NK-92 (cell line): ENCODE data around the gene ZP4.

Experiments used
- DNase-seq: peaks from one replicate; lab custom pipeline; 2025; ENCODE audit not compliant: unreplicated experiment; lab: John Stamatoyannopoulos, UW

ZP4 gene

GRCh38 chr1:237890822-237891221 lies at the start of gene ZP4:
TSS of gene ZP4 (minus strand) at chr1:237890922. CDS start at chr1:237890635, 287 bp downstream.
- no peak for DNase-seq

- no peak for DNase-seq
Measured at GRCh38 chr1:237938553-237938952, 47.8 kb upstream of the ZP4 start.

GRCh38 chr1:237938068-237938467 lies 47.3 kb upstream of the ZP4 start:
- no peak for DNase-seq

GRCh38 chr1:237932816-237933215 lies 42.1 kb upstream of the ZP4 start:
- DNase-seq: no peak

GRCh38 chr1:237931581-237931980 lies 40.9 kb upstream of the ZP4 start:
- DNase-seq: no peak

GRCh38 chr1:237927198-237927597 lies 36.5 kb upstream of the ZP4 start:
- no peak for DNase-seq

GRCh38 chr1:237921306-237921705 lies 30.6 kb upstream of the ZP4 start:
- no peak for DNase-seq

GRCh38 chr1:237913345-237913744 lies 22.6 kb upstream of the ZP4 start:
- DNase-seq: no peak

- no peak for DNase-seq
Measured at GRCh38 chr1:237911911-237912310, 21.2 kb upstream of the ZP4 start.

GRCh38 chr1:237910834-237911233 lies 20.1 kb upstream of the ZP4 start:
- DNase-seq: no peak

- DNase-seq: no peak
Measured at GRCh38 chr1:237903961-237904360, 13.2 kb upstream of the ZP4 start.

GRCh38 chr1:237902960-237903743 lies 12.4 kb upstream of the ZP4 start:
- no peak for DNase-seq

GRCh38 chr1:237901299-237901934 lies 10.7 kb upstream of the ZP4 start:
- no peak for DNase-seq

- DNase-seq: no peak
Measured at GRCh38 chr1:237895630-237896029, 4.9 kb upstream of the ZP4 start.

GRCh38 chr1:237894131-237894530 lies 3.4 kb upstream of the ZP4 start:
- DNase-seq: no peak

- no peak for DNase-seq
Measured at GRCh38 chr1:237891979-237892378, 1.3 kb upstream of the ZP4 start.

- no peak for DNase-seq
Measured at GRCh38 chr1:237891266-237891665, 544 bp upstream of the ZP4 start.

- no peak for DNase-seq
Measured at GRCh38 chr1:237890416-237890815, 306 bp downstream of the ZP4 start.

GRCh38 chr1:237888143-237888542 lies 2.6 kb downstream of the ZP4 start:
- no peak for DNase-seq

GRCh38 chr1:237887542-237887941 lies 3.2 kb downstream of the ZP4 start:
- no peak for DNase-seq

GRCh38 chr1:237884237-237884636 lies 6.5 kb downstream of the ZP4 start:
- no peak for DNase-seq

GRCh38 chr1:237879195-237879594 lies 11.5 kb downstream of the ZP4 start:
- no peak for DNase-seq

GRCh38 chr1:237878406-237878805 lies 12.3 kb downstream of the ZP4 start:
- no peak for DNase-seq
